ENCODE measurements around the gene FLRT1. TPM values are rescaled to one million over a fixed set of nuclear protein-coding genes. Genes with fewer than 3 reads are reported as not detected.

Gene FLRT1
- total RNA-seq, 2 donors from 2014 or later: not detected

GRCh38 chr11:64007160-64007628 is 28.5 kb upstream of the FLRT1 start:
- WGBS, 2 experiments (ENCODE audit: insufficient coverage in 1 of 2, insufficient read length in 1 of 2): 5 to 7% methylated on average over 17 to 27 of the region's 27 CpGs
- Histone ChIP-seq H3K9me3 (ENCODE audit: control insufficient read depth, low read length) (no peaks in the 10 kb centered on the region), H3K36me3 (ENCODE audit: control insufficient read depth, insufficient read depth, low read length) (no peaks in the 10 kb centered on the region), H3K4me3 (ENCODE audit: low read length) (peak overlapping the region; percentile 58), H3K4me1 (ENCODE audit: control insufficient read depth, insufficient read depth, low read length) (peaks cover 3% of the 10 kb centered on the region), H3K9ac (ENCODE audit: extremely low read depth, low read length, poor library complexity, severe bottlenecking) (no peak overlapping the region), H3K27me3 (ENCODE audit: control insufficient read depth, insufficient read depth, low read length, poor library complexity, severe bottlenecking) (peaks cover 44% of the 10 kb centered on the region), H3K27ac (ENCODE audit: low read depth, low read length) (no peak overlapping the region)
- Mint-ChIP-seq H3K27me3 (ENCODE audit: insufficient read depth) (peaks cover 89% of the 10 kb centered on the region), H3K27ac (peak overlapping the region; percentile 28), H3K4me3 (peak overlapping the region; percentile 41), H3K4me1 (peaks cover 14% of the 10 kb centered on the region), H3K9me3 (peaks cover 12% of the 10 kb centered on the region), H3K36me3 (ENCODE audit: low read depth) (no peaks in the 10 kb centered on the region)
- peak; percentile 79 for DNase-seq
- no peak for TF ChIP-seq CTCF (conservative IDR thresholded peaks at IDR 0.05)

- H3K27me3 Mint-ChIP-seq (ENCODE audit: insufficient read depth): peaks cover 86% of the 10 kb centered on the region
- peak; percentile 67 for TF ChIP-seq CTCF (conservative IDR thresholded peaks at IDR 0.05)
- H3K4me3 Mint-ChIP-seq: peak overlapping the region; percentile 41
- peak overlapping the region; percentile 58 for H3K4me3 ChIP-seq (ENCODE audit: low read length)
- H3K36me3 Mint-ChIP-seq (ENCODE audit: low read depth): no peaks in the 10 kb centered on the region
- H3K27me3 ChIP-seq (ENCODE audit: control insufficient read depth, insufficient read depth, low read length, poor library complexity, severe bottlenecking): peaks cover 44% of the 10 kb centered on the region
- peaks cover 14% of the 10 kb centered on the region for H3K4me1 Mint-ChIP-seq
- H3K4me1 ChIP-seq (ENCODE audit: control insufficient read depth, insufficient read depth, low read length): peaks cover 3% of the 10 kb centered on the region
- WGBS, 2 experiments (ENCODE audit: insufficient coverage in 1 of 2, insufficient read length in 1 of 2): 6% methylated on average over 32 to 40 of the region's 40 CpGs
- peaks cover 12% of the 10 kb centered on the region for H3K9me3 Mint-ChIP-seq
- H3K27ac ChIP-seq (ENCODE audit: low read depth, low read length): no peak overlapping the region
- H3K36me3 ChIP-seq (ENCODE audit: control insufficient read depth, insufficient read depth, low read length): no peaks in the 10 kb centered on the region
- no peak overlapping the region for H3K9ac ChIP-seq (ENCODE audit: extremely low read depth, low read length, poor library complexity, severe bottlenecking)
- no peak overlapping the region for H3K27ac Mint-ChIP-seq
- peak; percentile 88 for DNase-seq
- no peaks in the 10 kb centered on the region for H3K9me3 ChIP-seq (ENCODE audit: control insufficient read depth, low read length)
Measured at GRCh38 chr11:64007629-64008282, 28.0 kb upstream of the FLRT1 start.

GRCh38 chr11:64008283-64008913 is 27.3 kb upstream of the FLRT1 start:
- Histone ChIP-seq H3K4me1 (ENCODE audit: control insufficient read depth, insufficient read depth, low read length) (peaks cover 3% of the 10 kb centered on the region), H3K27ac (ENCODE audit: low read depth, low read length) (no peak overlapping the region), H3K36me3 (ENCODE audit: control insufficient read depth, insufficient read depth, low read length) (no peaks in the 10 kb centered on the region), H3K27me3 (ENCODE audit: control insufficient read depth, insufficient read depth, low read length, poor library complexity, severe bottlenecking) (peaks cover 44% of the 10 kb centered on the region), H3K9me3 (ENCODE audit: control insufficient read depth, low read length) (no peaks in the 10 kb centered on the region), H3K9ac (ENCODE audit: extremely low read depth, low read length, poor library complexity, severe bottlenecking) (no peak overlapping the region), H3K4me3 (ENCODE audit: low read length) (no peak overlapping the region)
- TF ChIP-seq CTCF (conservative IDR thresholded peaks at IDR 0.05): no peak
- no peak overlapping the region for H3K27ac Mint-ChIP-seq
- 89 to 91% methylated on average over 15 to 26 of the region's 26 CpGs for WGBS, 2 experiments (ENCODE audit: insufficient coverage in 1 of 2, insufficient read length in 1 of 2)
- H3K36me3 Mint-ChIP-seq (ENCODE audit: low read depth): no peaks in the 10 kb centered on the region
- peaks cover 12% of the 10 kb centered on the region for H3K9me3 Mint-ChIP-seq
- no peak for DNase-seq
- peak overlapping the region; percentile 41 for H3K4me3 Mint-ChIP-seq
- H3K4me1 Mint-ChIP-seq: peaks cover 14% of the 10 kb centered on the region
- peaks cover 82% of the 10 kb centered on the region for H3K27me3 Mint-ChIP-seq (ENCODE audit: insufficient read depth)
